H1 (cell line): ENCODE results near the gene CYREN. TPM values are rescaled to one million over a fixed set of nuclear protein-coding genes. Genes with fewer than 3 reads are reported as not detected.

ENCODE experiments used
- HDAC2 ChIP-seq, 2 experiments: fragments of 300-600 bp in 1 of 2; sonication (generic) in 1 of 2; IDR thresholded peaks; 2 replicates each; pipeline ENCODE4 v1.6.1; 2011 to 2012; ENCODE audit warnings: low read depth in 2 of 2, low read length in 2 of 2, mild to moderate bottlenecking in 2 of 2, moderate library complexity in 2 of 2, borderline replicate concordance in 1 of 2, inconsistent platforms in 1 of 2
- RFX5 ChIP-seq: IDR thresholded peaks from 2 replicates; pipeline ENCODE4 v1.6.1; 2011; ENCODE audit warnings: low read depth, low read length, improper control_type of control experiment, borderline replicate concordance
- RXRA ChIP-seq: IDR thresholded peaks from 2 replicates; pipeline ENCODE4 v1.6.1; 2011; ENCODE audit warnings: low read depth, mild to moderate bottlenecking, low read length, moderate library complexity; ENCODE audit not compliant: insufficient read depth
- SP2 ChIP-seq: IDR thresholded peaks from 2 replicates; pipeline ENCODE4 v1.6.1; 2012; ENCODE audit warnings: mild to moderate bottlenecking, low read length, inconsistent platforms
- polyA plus RNA-seq, 7 experiments: library from polyadenylated mRNA; depleted of rRNA in 3 of 7; stranded (reverse) in 5 of 7; unstranded in 2 of 7; fragments of >200 nt in 5 of 7; fragments of 200-250 nt in 2 of 7; gene quantifications; 1 replicate in 5 of 7; 2 replicates in 1 of 7; 4 replicates in 1 of 7; pipeline versions ENCODE4 v1.2.1 to v1.2.3, GENCODE V29; 2011 to 2013; ENCODE audit warnings: missing spikeins in 2 of 7, mixed read lengths in 2 of 7
- total RNA-seq: library from RNA; stranded (reverse); fragmentation: NEBNext Ultra II Directional; extraction: Animal tissue kit (Norgen Biotek cat#: 25700); gene quantifications from 2 replicates; pipeline ENCODE4 v1.2.1, GENCODE V29; 2021

The CYREN gene
- total and polyA plus RNA-seq, 2 of the 8 experiments (the other 6 are each of a cell fraction or from before 2014, with no cell fraction given), result 25.1 to 46.2 TPM

- TF ChIP-seq HDAC2 (IDR thresholded peaks at IDR 0.05; ENCODE audit: borderline replicate concordance in 1 of 2, low read depth in 2 of 2, low read length in 2 of 2) (no peak), RFX5 (no peak), RXRA (no peak), SP2 (no peak)
Measured at GRCh38 chr7:135159359-135160085, 11.0 kb downstream of the CYREN start (continued).
